Activated T-cell treated with anti-CD3 and anti-CD28 coated beads for 24 hours (primary cell): ENCODE data around the gene CENPP.

Source experiments
- DNase-seq: peaks from one replicate; pipeline ENCODE4 v3.0.0-alpha.2; 2020; ENCODE audit warnings: low read depth

The CENPP gene

GRCh38 chr9:92482329-92482728 is 156.6 kb downstream of the CENPP start, which contains the start of gene ASPN:
TSS of gene ASPN (minus strand) at chr9:92482506.
- DNase-seq, result no peak

GRCh38 chr9:92482805-92483204 is 157.1 kb downstream of the CENPP start:
- no peak for DNase-seq

DNA sequence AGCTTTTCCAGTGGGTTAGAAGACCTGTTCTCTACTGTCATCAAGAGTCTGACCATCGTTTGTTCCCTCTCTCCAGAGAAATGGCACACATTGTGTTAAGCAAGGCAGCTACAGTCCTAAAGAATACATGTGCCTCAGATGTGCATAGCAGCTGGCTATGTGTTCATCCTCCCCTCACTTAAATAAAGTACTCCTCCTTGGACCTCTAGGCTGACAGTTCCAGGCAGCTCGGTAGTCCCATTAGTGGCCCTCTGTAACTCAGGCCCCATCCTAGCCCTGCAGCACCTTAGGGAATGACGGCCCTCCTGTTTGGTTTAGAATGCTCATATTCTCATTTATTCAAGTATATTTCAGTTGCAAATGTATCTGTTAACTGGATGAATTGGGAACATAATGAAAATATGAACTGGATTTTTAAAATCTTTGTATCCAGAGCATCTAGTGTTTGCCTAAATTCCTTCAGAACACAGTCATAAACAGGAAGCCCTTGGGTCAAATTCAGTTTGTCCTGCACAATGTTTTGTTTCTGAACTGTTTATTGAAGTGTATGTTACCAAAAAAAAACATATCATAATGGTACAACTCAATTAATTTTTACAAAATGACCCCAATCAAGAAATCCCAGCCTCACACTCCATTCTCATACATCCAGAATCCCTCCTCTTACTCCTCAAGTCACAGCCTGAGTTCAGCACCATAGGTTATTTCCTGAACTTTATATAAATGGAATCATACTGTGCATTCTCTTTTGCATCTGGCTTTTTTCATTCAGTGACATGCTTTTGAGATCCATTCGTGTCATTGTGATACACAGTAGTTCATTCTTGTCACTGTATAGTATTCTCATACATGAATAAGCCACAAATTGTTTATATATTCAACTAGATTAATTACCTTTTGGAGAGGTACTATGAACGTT is 158.1 kb downstream of the CENPP start:
- DNase-seq, result no peak

DNA sequence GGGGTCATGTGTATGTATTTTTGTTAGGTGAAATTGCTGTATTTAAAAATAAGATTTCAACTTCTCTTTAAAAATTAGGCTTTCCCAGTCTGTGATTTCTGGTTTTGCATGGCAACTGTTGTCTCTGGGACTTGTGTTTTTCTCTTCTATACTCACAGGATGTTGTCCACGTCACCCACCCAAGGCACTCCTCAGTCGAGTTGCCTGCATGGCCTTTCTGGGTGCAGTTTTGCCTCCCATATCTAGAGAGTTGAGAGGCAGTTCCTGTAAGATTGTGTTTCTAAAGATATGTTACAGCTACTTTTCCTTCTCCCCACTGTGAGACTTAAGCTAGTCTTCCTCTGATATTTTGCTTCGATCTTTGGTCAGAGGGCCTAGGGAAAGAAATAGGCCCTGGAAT is 158.8 kb downstream of the CENPP start:
- no peak for DNase-seq

GRCh38 chr9:92486371-92486770 is 160.6 kb downstream of the CENPP start:
- no peak for DNase-seq

GRCh38 chr9:92488681-92489550 is 163.2 kb downstream of the CENPP start:
- DNase-seq, result no peak

DNA sequence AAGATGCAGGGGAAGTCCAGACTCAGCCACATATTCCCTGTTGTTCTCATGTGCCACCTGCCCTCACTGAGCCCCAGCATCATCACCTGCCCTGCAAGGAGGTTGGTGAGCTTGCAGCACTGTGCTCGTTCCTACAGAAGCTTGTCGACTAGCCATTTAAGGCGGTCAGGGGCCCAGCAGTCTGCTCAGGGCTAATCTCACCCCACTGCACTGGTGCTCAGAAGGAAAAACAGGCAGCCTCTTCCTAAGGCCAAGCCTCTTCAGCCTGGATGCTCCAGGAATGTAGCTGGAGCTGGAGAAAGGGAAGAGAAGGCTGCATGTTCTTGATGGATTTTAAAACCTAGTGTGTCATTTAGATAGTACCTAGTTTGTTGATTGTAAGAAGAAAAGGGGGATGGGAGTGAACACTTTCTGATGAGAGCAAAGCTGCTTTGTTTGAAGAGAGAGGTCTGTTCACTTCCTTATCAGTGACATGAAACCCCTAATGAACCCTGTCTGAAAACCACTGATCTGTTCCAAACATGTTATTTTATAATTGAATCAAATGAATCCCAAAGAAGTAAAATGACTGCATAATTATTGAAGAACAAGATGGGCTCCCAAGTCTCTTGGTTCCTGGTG is 167.1 kb downstream of the CENPP start:
- no peak for DNase-seq

DNA sequence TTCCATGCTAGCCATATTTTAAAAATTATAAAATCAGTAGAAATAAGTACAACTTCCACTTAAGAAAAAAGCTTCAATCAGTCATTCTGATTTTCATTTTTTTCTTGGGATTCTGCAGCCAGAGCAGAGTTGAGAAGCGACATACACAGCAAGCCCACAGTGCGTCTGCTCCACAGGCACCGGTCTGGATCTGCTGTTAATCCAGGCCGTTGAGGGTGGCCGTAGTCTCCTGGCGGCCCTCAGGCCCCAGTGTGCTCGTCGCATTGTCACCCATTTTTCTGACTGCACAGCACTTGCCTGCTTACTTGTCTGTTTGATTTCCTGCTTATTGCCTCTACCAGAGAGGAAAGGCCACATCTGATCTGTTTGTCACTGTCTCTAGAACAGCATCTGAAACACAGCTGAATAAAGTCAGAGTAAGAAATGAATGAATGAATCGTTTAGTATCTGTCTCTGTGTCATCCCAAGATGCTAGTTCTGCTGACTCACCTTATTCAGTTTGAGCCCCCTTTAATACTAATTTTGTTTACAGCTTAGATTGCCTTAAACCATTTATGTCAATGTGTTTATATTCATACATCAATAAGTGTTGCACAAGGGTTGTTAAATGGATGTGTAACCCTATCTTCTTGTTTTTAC is 168.1 kb downstream of the CENPP start:
- no peak for DNase-seq

GRCh38 chr9:92494856-92495255 is 169.1 kb downstream of the CENPP start:
- no peak for DNase-seq

GRCh38 chr9:92496396-92497176 is 170.8 kb downstream of the CENPP start:
- DNase-seq, result no peak

DNA sequence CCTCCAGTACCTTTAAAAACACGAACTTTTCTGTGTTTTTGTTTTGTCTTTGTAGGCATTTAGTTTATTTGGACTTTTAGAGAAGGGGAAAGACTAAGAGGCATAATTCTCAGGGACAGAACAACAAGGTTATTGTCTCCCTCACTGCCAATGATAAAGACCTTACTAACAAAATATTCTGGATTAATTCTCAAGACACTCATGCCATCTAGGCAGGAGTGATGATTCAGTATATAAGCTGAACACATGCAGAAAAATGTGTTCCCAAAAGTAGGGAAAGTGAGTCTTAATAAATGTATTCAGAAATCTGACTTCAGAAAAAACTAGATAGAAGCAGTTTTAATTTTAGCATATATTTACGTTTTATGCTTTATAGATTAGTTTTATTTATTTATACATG is 173.9 kb downstream of the CENPP start:
- no peak for DNase-seq

DNA sequence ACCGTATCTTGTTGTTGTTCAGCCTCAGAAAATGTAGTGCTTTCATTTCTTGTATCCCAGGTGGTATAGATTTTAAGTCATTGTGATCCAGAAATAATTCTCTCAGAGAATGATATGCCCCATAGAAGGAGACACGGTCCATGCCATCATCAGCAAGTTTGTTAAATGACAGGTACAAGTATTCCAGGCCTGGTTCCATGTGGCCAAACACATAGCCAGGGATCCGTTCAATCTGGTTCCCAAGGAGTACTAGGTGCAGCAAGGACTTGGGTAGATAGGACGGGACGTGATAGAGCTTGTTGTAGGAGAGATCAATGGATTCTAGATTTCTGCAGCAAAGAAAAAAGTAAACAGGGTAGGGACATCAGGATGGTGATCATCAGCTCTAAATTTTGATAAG is 175.0 kb downstream of the CENPP start:
- no peak for DNase-seq

DNA sequence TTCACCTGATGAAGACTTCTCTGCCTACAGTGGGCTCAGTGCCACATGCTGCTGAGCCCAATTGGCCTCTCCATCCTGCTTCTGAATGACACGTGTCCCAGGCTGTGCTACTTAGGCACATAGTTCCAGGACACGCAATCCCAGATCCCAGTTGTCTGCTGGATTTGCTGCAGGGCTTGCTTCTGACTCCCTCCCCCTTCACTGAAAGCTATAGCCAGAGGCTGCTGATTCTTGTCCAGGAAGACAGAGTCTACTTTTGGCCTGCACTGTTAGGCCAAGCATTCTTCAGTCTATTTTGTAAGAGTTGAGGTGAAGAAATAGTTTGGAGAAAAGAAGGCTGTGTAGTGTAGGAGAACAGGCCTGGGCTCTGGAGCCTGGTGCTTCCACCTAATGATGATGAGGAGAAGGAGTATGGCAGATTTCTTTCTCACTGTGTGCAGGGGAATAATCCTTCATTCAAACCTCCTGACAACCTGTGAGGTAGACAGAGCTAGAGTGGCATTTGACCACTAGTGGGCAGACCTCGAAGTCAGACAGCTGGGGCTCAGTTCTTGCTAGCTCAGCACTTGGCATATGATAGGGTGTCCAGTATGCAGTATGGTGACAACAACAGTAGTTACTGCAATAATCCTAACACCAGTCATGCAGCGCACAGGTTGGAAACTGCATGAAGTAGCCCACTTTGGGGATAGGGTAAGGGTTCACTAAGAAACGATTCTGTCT is 176.1 kb downstream of the CENPP start:
- DNase-seq, result no peak

DNA sequence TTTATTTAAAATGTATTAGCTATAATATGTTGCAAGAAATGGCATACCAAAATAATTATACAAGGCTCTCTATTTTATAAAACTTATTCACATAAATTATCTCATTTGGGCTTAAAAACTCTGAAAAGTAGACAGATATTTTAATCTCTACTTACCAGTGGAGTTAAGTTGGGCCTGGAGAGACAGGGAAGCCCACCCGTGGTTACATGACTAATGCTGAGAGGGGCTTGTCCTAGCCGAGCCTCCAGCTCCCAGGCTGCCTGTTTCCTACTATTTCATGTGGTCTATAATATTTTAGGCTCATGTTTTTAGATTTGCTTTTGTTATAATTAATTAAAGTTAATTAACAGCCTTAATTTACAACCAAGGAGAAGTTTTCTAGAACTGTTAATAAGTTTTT is 177.4 kb downstream of the CENPP start:
- no peak for DNase-seq

- no peak for DNase-seq
These were observed 179.1 kb downstream of the CENPP start for GRCh38 chr9:92504881-92505280.

GRCh38 chr9:92506184-92506857 is 180.6 kb downstream of the CENPP start:
- DNase-seq, result no peak

DNA sequence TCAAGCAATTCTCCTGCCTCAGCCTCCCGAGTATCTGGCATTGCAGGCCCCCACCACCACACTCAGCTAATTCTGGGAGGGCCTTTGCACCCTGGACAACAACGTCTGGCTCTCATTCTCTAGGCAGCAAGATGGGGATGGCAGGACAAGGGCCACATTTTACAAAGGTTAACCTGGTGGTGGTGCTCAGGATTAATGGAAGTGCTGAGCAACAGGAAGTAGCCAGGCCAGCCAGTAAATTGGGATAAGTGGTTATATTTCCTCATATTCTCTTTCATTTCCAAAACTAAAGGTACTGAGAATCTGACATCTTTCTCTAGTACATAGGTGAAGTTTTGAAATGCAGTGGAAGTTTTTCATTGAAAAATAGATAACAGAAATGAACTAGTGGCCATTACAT is 181.3 kb downstream of the CENPP start:
- no peak for DNase-seq

- DNase-seq, result no peak
These were observed 181.7 kb downstream of the CENPP start for GRCh38 chr9:92507496-92507895.

- DNase-seq, result no peak
These were observed 182.5 kb downstream of the CENPP start for GRCh38 chr9:92508018-92508820.
